NCI-H82 treated with DMSO at 0.1 percent for 48 hours (cell line): ENCODE measurements around the gene JUP.
A peak's percentile ranks its signal among the peaks of the same experiment; 100 is the strongest.
"Not testable (repeated sequence)": the region's sequence is repeated elsewhere in the genome, so short reads cannot be mapped to it uniquely, and the experiment has no call there.

Experiments
- DNase-seq: peaks from one replicate; lab custom pipeline; 2025; ENCODE audit not compliant: unreplicated experiment; lab: John Stamatoyannopoulos, UW

Gene JUP

GRCh38 chr17:41786227-41787020, at the start of gene JUP:
TSS of gene JUP (minus strand) at chr17:41786711. CDS start at chr17:41771854, 14,857 bp downstream.
- DNase-seq = peak; percentile 96

- no peak for DNase-seq
Observed at GRCh38 chr17:41835800-41836549, 49.5 kb upstream of the JUP start, which contains the start of gene NT5C3B. TSS of gene NT5C3B (minus strand) at chr17:41836232. CDS start at chr17:41836193, 39 bp downstream.

DNA sequence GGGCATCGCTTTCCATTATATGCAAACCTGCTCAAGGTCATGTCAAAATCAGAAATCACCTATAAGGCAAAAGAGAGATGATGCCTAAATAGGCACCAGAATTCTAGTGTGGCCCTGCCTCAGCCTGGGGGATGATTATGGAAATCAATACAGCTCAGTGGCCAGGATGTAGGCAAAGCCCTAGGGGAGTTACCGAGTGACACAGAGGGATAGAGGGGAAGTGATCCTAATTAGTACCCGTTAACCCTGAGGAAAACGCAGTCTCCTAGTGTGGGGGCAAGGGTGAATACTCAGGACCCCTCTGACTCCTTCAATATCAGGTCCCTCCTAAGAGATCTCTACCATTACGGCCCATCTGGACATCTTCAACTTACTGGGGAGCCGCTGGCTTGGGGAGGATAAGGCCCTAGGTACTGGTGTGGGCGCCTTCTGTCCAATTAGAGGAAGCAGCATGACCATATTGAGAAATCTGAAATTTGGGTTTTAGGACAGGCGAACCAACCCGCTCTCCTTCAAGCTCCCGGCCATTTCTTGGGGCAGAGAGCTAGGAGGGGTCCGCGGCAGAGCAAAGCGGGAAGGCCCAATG, 48.8 kb upstream of the JUP start:
- peak; percentile 9 for DNase-seq

- not testable (repeated sequence) for DNase-seq
Observed at GRCh38 chr17:41829961-41830360, 43.5 kb upstream of the JUP start.

- no peak for DNase-seq
Observed at GRCh38 chr17:41825175-41825845, 38.8 kb upstream of the JUP start.

- no peak for DNase-seq
Observed at GRCh38 chr17:41824086-41824485, 37.6 kb upstream of the JUP start.

GRCh38 chr17:41823580-41823979, 37.1 kb upstream of the JUP start:
- no peak for DNase-seq

GRCh38 chr17:41823141-41823524, 36.6 kb upstream of the JUP start:
- no peak for DNase-seq

GRCh38 chr17:41822216-41823140, 36.0 kb upstream of the JUP start:
- no peak for DNase-seq

DNA sequence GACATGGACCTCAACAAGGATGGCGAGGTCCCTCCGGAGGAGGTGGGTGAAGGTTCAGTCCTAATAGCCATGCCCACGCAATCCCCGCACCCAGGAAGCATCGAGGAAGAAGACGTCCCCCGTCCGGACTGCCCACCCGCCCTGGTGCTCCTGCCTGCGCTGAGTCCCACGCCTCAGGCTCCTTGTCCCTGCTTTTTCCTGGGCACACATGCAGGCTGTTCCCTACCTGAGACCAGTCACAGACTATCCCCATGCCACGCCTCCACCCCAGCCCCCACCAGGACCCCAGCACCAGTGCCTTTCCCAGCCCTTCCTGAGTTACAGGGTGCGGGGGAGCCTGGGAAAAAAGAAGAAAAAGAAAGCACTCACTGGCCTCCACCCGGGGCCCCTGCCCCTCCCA, 35.3 kb upstream of the JUP start:
- DNase-seq = no peak

DNA sequence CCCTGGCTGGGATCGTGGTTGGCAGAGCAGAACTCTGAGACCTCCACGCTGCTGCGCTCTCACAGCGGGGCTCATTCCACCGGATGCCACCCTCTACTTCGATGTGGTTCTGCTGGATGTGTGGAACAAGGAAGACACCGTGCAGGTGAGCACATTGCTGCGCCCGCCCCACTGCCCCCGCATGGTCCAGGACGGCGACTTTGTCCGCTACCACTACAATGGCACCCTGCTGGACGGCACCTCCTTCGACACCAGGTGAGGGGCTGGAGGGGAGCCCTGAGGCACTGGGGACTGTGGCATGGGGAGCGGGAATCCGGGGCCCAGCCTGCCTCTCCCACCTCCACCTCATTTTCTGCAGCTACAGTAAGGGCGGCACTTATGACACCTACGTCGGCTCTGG, 31.5 kb upstream of the JUP start:
- DNase-seq = no peak

GRCh38 chr17:41816637-41817320, 30.3 kb upstream of the JUP start:
- no peak for DNase-seq

- no peak for DNase-seq
Observed at GRCh38 chr17:41814195-41814594, 27.7 kb upstream of the JUP start.

DNA sequence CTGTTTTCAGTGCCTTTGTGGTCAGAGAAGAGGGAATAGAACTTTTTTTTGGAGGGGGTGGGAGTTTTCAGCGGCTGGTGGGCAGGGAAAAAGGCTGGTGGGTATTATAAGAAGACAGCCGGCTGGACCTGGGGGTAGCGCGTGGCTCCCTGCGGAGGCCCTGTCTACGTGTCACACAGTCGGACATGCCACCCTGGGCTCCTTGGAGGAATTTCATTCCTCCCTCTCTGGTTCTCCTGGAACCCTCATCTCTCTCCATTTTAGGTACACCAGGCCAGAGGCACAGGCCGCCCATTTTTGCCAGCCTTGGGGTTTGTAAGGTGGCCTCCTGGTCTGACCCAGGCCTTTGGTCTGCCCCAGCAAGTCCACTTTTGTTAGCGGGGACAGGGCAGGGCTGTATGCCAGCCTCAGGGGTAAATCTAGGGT, 27.2 kb upstream of the JUP start:
- DNase-seq = no peak

GRCh38 chr17:41813152-41813680, 26.7 kb upstream of the JUP start:
- DNase-seq = no peak

DNA sequence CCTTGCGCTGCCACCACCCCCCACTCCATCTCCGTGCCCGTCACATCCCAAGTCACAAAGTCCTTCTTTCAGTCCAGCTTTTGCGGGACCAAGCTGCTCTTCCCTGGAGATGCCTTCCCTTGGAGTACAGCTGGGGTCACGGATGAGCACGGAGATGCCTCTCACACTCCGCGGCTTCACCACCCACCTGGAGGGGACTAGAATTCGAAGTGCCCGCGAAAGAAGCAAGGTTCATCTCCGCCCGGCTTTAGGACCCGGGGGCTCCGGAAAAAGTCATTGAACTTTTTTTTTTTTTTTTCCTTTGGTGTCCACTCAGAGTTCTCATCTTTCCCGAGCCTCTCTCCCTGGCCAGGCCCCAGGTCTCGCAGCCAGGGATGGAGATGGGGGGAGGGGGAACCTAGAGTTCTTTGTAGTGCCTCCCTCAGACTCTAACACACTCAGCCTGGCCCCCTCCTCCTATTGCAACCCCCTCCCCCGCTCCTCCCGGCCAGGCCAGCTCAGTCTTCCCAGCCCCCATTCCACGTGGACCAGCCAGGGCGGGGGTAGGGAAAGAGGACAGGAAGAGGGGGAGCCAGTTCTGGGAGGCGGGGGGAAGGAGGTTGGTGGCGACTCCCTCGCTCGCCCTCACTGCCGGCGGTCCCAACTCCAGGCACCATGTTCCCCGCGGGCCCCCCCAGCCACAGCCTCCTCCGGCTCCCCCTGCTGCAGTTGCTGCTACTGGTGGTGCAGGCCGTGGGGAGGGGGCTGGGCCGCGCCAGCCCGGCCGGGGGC, 26.1 kb upstream of the JUP start, which contains the start of gene FKBP10:
Gene FKBP10, plus strand, starts transcription at position 624 of the 771 bp plus-strand sequence. Its CDS starts 31 bp downstream, at position 655.
- peak; percentile 71 for DNase-seq

- DNase-seq = peak; percentile 45
Observed at GRCh38 chr17:41811549-41812380, 25.3 kb upstream of the JUP start, which contains the start of gene P3H4. TSS of gene P3H4 (minus strand) at chr17:41811949. CDS start at chr17:41811915, 34 bp downstream.
